GM10266 (cell line): ENCODE data around the gene SNX25.
"Not testable (repeated sequence)": the region's sequence is repeated elsewhere in the genome, so short reads cannot be mapped to it uniquely, and the experiment has no call there.

Experiments
- DNase-seq: peaks from one replicate; pipeline ENCODE4 v3.0.0; 2012; ENCODE audit errors: extremely low spot score
- TF ChIP-seq, protein P1 (sequence below): IDR thresholded peaks from 2 replicates; pipeline ENCODE4 v1.5.1; 2012; ENCODE audit warnings: mild to moderate bottlenecking, low read depth; ENCODE audit not compliant: control insufficient read depth, insufficient read depth; ENCODE audit errors: missing control alignments

The SNX25 gene

DNA sequence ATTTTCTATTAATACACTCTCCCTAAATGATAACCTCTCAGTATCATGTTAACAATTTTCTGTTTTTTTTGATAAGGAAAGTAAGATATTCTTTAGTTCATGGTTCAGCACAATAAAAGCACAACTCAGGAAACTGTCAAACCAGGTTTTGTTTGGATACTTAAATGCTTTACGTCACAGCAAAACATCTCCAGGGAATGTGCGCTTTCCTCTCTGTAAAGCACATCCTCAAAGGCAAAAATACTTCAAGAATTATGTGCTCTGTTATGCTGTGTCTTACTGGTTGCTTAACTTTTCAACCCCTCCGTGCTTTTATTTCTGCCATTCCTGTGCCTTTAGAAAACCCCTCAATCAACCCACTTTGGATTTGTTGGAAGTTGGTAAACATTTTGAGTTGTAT is 27.8 kb downstream of the SNX25 start:
- DNase-seq = no peak
- TF ChIP-seq, protein P1, sequence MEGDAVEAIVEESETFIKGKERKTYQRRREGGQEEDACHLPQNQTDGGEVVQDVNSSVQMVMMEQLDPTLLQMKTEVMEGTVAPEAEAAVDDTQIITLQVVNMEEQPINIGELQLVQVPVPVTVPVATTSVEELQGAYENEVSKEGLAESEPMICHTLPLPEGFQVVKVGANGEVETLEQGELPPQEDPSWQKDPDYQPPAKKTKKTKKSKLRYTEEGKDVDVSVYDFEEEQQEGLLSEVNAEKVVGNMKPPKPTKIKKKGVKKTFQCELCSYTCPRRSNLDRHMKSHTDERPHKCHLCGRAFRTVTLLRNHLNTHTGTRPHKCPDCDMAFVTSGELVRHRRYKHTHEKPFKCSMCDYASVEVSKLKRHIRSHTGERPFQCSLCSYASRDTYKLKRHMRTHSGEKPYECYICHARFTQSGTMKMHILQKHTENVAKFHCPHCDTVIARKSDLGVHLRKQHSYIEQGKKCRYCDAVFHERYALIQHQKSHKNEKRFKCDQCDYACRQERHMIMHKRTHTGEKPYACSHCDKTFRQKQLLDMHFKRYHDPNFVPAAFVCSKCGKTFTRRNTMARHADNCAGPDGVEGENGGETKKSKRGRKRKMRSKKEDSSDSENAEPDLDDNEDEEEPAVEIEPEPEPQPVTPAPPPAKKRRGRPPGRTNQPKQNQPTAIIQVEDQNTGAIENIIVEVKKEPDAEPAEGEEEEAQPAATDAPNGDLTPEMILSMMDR = no peak

DNA sequence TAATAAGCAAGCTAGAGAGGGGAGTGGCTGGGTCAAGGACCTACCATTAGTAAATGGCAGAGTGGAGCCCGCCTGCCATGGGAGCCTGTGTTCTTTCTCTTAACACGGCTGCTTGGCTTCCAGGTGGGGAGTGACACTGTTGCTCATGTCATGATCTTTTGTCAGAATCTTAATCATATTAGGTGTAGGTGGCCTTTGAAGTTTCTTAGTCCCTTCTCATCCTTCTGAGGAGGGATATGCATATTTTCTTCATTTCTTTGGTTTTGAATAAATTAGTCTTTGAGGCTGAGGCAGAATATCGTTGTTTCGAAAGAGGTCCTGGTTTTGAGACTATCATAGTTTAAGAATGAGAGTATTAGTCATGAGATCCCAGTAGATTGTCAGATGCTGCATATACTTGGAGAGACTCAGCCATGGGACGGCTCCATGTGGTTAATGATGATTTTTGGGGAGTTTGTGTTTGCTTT is 28.9 kb downstream of the SNX25 start:
- TF ChIP-seq, protein P1 = no peak
- DNase-seq = no peak

DNA sequence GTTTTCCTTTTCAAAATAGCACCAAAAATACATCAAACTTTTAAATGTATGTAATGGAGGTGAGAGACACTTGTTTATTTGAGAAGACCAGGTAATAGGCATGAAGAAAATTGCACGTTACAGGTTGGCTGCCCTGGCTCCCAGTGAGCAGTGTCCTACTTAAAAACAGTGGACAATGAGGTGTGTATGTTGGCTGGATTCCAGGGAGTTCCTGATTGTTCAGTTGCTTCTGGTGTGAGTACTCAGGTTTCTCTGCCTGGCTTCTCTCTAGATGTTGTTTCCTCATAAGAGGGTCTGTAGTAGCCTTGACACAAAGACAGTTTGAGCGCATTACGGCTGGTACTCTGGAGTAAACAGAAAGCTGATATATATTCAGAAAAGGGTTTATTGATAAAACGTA is 29.4 kb downstream of the SNX25 start:
- TF ChIP-seq, protein P1 = no peak
- DNase-seq = no peak

DNA sequence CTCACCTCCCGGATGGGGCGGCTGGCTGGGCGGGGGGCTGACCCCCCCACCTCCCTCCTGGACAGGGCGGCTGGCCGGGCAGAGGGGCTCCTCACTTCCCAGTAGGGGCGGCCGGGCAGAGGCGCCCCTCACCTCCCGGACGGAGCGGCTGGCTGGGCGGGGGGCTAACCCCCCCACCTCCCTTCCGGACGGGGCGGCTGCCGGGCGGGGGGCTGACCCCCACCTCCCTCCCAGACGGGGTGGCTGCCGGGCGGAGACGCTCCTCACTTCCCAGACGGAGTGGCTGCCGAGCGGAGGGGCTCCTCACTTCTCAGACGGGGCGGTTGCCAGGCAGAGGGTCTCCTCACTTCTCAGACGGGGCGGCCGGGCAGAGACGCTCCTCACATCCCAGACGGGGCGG is 31.1 kb downstream of the SNX25 start:
- DNase-seq = not testable (repeated sequence)

DNA sequence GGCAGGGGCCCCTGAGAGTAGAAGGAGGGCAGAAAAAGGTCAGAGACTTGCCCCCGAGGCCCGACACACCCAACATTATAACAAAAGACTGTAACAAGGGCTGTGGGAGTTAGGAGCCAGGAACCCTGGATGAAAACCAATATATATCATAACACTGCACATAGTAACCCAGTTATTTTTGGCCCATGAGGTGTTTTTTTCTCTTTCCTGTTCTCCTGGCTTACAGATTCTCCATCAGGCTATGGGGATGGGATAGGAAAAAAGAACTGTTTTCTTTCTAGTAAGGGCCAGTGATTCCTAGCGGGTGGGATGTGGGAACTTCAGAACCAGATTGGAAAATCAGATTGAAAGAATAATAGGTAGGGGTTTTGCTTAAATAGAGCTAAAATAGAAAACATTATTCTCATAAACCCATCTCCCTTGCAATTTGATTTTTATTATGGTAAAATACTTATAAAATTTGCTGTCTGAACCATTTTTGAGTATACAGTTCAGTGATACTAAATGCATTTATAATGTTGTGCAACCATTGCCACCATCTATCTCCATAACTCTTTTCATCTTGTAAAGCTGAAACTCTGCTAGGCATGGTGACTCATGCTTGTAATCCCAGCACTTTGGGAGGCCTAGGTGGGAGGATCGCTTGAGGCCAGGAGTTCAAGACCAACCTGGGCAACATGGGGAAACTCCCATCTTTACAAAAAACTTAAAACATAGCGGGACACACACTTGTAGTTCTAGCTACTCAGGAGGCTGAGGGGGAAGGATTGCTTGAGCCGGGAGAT is 33.5 kb downstream of the SNX25 start:
- TF ChIP-seq, protein P1 = no peak
- no peak for DNase-seq

DNA sequence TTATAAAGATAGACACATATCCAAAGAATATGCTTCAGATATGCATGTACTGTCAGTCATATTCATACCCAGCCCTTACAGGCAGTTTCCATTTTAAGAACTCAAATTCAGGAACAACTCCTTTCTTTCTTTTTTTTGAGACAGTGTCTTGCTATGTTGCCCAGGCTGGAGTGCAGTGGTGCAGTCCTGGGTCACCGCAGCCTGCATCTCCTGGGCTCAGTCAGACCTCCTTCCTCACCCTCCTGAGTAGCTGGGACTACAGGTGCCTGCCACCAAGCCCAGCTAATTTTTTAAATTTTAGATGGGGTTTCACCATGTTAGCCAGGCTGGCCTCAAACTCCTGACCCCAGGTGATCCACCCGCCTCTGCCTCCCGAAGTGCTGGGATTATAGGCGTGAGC is 34.5 kb downstream of the SNX25 start:
- no peak for DNase-seq
- TF ChIP-seq, protein P1 = no peak

DNA sequence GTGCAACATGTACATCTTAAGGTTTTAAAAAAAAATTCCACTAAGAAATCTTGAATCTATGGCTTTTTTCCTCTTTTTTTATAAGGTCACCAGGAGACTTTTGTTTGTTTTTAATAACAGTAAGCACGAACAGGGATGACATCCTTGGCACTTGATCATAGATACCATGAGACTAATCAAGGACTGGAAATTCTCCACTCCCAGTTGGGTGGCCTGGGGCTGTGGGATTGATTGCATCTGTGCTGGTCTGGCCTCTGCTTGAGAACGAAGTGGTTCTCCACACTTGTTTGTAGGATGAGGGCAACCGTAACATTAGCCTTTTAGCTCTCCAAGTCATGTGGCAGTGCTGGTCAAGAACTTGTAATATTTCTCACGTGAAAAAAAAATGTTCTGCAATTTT is 35.4 kb downstream of the SNX25 start:
- DNase-seq = no peak
- TF ChIP-seq, protein P1 = no peak
